Activated naive CD8-positive, alpha-beta T cell (primary cell): ENCODE measurements around the gene AIFM2.
"Not testable (repeated sequence)": the region's sequence is repeated elsewhere in the genome, so short reads cannot be mapped to it uniquely, and the experiment has no call there.

Source experiments
- H3K27ac Mint-ChIP-seq: one replicate; pipeline ENCODE4 v1.8.0; 2021; ENCODE audit warnings: mixed read lengths
- H3K27me3 Mint-ChIP-seq: one replicate; pipeline ENCODE4 v1.8.0; 2021; ENCODE audit warnings: mixed read lengths
- H3K36me3 Mint-ChIP-seq: one replicate; pipeline ENCODE4 v1.8.0; 2021; ENCODE audit warnings: mixed read lengths
- H3K4me1 Mint-ChIP-seq: one replicate; pipeline ENCODE4 v1.8.0; 2021; ENCODE audit warnings: low read depth, mixed read lengths
- H3K4me3 Mint-ChIP-seq: one replicate; pipeline ENCODE4 v1.8.0; 2021; ENCODE audit warnings: mild to moderate bottlenecking, mixed read lengths
- H3K9me3 Mint-ChIP-seq: one replicate; pipeline ENCODE4 v1.8.0; 2021; ENCODE audit warnings: low read depth, mixed read lengths

The AIFM2 gene

DNA sequence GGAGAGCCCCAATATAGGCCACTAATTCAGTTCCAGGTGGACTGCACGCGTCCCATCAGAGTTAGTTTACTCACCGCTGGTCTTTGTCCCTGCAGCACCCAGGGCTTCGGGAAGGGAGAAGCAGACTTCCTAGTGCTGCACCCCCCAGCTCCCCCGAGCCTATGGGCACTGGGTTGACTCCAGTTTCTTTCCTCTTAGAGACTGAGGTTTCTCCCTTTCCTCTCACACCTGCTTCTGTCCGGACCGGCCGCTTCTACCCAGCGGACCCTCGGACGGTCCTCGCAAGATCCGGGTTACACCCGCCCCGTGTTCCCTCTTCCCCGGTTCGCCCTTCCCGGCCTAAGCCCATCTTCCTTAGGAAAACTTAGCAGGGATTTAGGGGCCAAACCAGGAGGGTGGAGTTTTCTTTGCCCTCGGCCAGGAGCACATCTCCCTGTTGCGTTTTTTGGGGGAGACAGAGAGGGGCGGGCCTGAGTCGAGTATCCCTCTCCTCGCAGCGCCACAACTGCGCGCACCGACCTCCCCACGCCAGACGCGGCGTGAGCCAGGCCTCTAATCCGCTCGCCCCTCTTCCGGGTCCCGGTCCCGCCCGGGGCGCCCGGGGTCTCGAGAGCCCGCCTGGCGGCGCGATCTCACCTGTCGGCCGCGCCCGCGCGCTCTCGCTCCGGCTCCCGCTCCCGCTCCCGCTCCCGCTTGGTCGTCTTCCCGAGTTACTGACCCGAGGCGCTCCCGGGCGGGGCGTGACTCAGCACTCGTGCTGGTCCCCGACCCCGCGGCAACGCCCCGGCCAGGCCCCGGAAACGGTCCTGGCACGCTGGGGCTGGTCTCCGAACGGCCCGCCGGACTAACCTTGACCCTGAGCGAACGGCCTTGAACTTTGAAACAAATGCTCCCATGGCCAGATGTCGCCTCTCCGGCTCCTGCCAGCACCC, at the start of gene AIFM2:
TSS of gene AIFM2 (minus strand) at position 728 of the 932 bp plus-strand sequence. CDS start 8,741 bp downstream, outside the sequence.
- no peaks in the 10 kb centered on the region for H3K9me3 Mint-ChIP-seq
- H3K27me3 Mint-ChIP-seq, result no peaks in the 10 kb centered on the region
- peak within 1 kb of the TSS; percentile 91 for H3K27ac Mint-ChIP-seq
- H3K4me1 Mint-ChIP-seq, result peaks cover 36% of the 10 kb centered on the region
- peaks cover 5% of the 10 kb centered on the region for H3K36me3 Mint-ChIP-seq
- H3K4me3 Mint-ChIP-seq, result peak within 1 kb of the TSS; percentile 89

DNA sequence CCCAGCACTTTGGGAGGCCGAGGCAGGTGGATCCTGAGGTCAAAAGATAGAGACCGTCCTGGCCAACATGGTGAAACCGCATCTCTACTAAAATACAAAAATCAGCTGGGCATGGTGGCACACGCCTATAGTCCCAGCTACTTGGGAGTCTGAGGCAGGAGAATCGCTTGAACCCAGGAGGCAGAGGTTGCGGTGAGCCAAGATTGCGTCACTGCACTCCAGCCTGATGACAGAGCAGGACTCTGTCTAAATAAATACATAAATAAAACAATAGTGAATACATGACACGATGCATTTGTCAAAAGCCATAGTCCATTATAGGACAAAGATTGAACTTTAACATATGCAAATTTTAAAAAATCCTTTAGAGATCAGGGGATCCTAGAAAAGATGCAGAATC, 46.6 kb upstream of the AIFM2 start:
- not testable (repeated sequence) for H3K27me3 Mint-ChIP-seq, H3K4me3 Mint-ChIP-seq, H3K36me3 Mint-ChIP-seq, H3K9me3 Mint-ChIP-seq, H3K27ac Mint-ChIP-seq, H3K4me1 Mint-ChIP-seq

DNA sequence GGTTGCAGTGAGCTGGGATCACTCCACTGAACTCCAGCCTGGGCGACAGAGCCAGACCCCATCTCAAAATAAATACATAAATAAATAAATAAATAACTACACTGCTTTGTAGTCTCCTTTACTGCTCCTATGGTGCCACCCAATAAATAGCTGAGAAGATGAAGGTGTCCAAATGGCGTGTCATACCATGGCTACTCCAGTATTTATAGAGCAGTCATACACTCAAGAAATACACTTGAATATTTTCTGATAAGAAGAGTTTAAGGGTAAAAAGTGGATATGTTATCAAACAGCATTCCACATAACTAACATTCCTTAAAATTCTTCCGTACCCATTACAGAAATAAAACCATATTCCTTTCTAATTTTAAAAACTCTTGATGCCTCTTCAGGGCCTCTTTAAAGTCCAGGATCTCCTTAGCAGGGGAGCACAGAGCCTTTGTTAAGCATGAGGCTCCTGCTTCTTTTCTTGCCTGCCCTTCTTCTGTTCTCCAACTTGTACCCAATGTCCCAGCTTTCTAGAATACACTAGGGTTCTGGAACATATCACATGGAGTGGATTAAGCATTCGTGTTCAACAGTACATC, 45.6 kb upstream of the AIFM2 start:
- Mint-ChIP-seq H3K9me3 (no peaks in the 10 kb centered on the region), H3K4me1 (peaks cover 14% of the 10 kb centered on the region), H3K27ac (no peak overlapping the region), H3K27me3 (peaks cover 2% of the 10 kb centered on the region), H3K4me3 (no peak overlapping the region), H3K36me3 (peaks cover 2% of the 10 kb centered on the region)

DNA sequence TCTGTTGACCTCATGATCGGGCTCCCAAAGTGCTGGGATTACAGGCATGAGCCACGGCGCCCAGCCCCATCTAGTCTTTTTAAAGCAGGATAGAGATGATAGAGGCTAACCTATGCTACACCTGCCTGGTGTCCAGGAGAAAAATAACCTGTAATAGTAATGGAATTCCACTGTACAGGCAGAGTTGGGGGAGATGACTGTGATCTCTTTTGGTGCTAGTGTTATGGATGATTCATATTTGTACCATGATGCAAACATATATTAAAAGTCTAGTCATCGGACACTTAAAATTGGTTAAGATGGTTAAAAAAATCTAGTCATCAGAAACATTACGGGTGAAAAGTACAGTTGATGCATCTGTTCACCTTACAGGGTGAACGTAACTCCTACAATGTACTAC, 43.8 kb upstream of the AIFM2 start:
- H3K4me3 Mint-ChIP-seq, result no peak overlapping the region
- H3K4me1 Mint-ChIP-seq, result peaks cover 17% of the 10 kb centered on the region
- H3K27me3 Mint-ChIP-seq, result peaks cover 2% of the 10 kb centered on the region
- no peak overlapping the region for H3K27ac Mint-ChIP-seq
- peaks cover 2% of the 10 kb centered on the region for H3K36me3 Mint-ChIP-seq
- no peaks in the 10 kb centered on the region for H3K9me3 Mint-ChIP-seq

DNA sequence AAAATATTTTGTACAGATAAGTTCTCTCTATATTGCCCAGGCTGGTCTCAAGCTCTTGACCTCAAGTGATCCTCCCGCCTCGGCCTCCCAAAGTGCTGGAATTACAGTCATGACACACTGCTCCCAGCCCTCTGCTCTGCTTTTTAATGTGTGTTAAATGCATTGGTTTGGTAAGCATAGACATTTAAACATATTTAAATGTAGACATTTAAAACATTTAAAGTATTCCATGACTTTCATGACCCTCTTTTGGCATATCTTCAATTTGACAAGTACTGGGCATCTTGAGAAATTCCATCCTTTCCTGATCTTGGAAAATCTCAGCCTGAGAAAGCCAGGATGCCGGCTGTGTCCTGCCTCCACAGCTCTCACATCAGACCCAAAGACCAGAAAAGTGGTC, 42.9 kb upstream of the AIFM2 start:
- H3K4me3 Mint-ChIP-seq, result no peak overlapping the region
- peaks cover 2% of the 10 kb centered on the region for H3K36me3 Mint-ChIP-seq
- peaks cover 2% of the 10 kb centered on the region for H3K27me3 Mint-ChIP-seq
- H3K4me1 Mint-ChIP-seq, result peaks cover 20% of the 10 kb centered on the region
- H3K9me3 Mint-ChIP-seq, result no peaks in the 10 kb centered on the region
- no peak overlapping the region for H3K27ac Mint-ChIP-seq

DNA sequence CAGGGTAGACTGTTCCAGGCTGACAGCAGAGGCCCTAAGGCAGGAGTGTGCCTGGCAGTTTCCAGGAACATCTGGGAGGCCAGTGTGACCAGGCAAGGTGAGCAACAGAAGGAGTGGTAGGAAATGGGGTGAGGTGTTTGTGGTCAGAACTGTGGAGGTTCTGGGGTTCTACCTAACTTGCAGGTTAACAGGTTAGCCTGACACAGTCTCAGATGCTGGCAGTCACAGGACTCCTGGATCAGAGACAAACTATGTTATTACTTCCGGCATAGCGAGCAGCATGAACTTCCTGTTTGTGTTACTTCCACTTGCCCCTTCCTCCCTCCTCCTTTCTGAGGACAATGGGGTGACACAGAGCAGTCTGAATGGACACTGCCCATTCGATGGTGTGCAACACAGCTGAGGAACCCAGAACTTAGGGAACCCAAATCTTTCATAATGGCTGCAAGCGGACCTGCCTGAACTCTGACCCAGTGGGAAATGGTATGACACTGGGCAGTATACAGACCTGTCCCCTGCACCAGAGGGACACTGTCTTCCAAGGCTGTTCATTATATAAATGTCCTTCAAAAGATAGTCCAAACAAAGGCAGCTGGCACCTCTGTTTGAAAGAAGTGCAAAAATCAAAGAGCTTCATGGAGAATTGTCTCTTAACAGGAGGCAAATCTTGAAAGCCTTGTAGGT, 41.6 kb upstream of the AIFM2 start:
- Mint-ChIP-seq H3K9me3 (no peaks in the 10 kb centered on the region), H3K27me3 (no peaks in the 10 kb centered on the region), H3K27ac (peak overlapping the region; percentile 80), H3K36me3 (no peaks in the 10 kb centered on the region), H3K4me3 (peak overlapping the region; percentile 19), H3K4me1 (peaks cover 24% of the 10 kb centered on the region)

DNA sequence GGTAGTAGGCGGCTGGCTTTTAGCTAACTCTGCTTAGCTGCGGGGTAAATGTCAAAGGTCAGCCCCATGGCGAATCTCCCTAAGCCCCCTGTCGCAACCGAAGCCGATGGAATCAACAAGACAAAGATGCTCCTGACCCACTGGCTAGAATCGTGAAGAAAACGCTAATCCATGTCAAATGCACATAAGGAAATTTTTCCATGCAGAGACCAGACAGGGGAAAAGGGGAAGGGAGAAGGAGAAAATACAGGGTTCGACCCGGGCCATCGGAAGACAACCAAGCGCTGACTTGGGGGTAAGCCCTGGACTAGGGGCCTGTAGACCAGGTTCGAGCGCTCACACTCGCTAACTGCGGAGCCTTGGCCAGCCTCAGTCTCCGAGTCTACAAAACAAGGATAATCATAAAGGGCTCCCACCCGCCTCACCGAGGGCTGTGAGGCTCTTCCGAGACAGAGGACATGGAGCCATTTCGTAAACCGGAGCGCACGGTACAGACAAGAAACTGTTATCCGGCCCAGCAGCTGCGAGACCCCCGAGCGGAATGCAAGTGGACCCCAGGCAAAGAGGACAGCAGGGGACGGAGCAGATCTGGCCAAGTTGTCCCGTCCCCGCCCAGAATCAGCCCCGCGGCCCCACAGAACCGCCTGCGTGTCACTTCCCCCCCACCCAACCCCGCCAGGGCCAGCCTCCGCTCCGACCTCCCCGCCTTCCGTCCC, 37.2 kb upstream of the AIFM2 start:
- H3K4me3 Mint-ChIP-seq, result peak overlapping the region; percentile 96
- H3K27me3 Mint-ChIP-seq, result no peaks in the 10 kb centered on the region
- H3K36me3 Mint-ChIP-seq, result peaks cover 8% of the 10 kb centered on the region
- H3K9me3 Mint-ChIP-seq, result no peaks in the 10 kb centered on the region
- peaks cover 60% of the 10 kb centered on the region for H3K4me1 Mint-ChIP-seq
- peak overlapping the region; percentile 95 for H3K27ac Mint-ChIP-seq

DNA sequence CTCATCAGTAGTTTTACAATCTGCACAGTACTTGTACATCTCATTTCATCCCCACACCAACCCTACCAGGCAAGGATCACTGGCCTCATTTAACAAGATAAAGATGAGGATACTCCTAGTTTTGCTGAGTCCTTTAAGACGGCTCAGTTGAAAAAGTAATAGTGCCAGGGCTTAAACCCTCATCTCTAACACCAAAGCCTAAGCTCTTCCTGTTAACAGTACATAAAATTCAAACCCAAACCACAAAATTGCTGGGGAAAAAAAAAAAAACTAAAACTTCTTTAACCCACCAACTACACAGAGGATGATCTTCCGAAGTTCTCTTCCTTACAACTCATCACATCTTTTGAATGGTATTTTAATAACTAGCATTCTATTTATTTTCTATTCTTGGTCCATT, 36.4 kb upstream of the AIFM2 start:
- H3K9me3 Mint-ChIP-seq, result no peaks in the 10 kb centered on the region
- peaks cover 8% of the 10 kb centered on the region for H3K36me3 Mint-ChIP-seq
- peaks cover 60% of the 10 kb centered on the region for H3K4me1 Mint-ChIP-seq

DNA sequence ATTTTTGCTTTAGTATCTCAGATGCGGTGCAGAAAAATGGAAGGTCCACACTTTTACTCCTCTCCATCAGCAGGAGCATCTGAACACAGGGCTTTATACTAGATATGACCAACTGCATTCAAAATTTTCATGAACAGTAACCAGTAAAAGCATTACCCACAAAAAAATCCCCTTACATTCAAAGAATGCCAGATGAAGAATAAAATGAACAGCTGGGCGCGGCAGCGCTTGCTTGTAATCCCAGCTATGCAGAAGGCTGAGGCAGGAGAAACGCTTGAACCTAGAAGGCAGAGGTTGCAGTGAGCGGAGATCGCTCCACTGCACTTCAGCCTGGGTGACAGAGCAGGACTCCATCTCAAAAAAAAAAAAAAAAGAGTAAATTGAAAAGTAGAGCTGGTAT, 34.6 kb upstream of the AIFM2 start:
- peak overlapping the region; percentile 57 for H3K4me3 Mint-ChIP-seq
- H3K36me3 Mint-ChIP-seq, result peaks cover 13% of the 10 kb centered on the region
- H3K9me3 Mint-ChIP-seq, result no peaks in the 10 kb centered on the region
- H3K27ac Mint-ChIP-seq, result no peak overlapping the region
- no peaks in the 10 kb centered on the region for H3K27me3 Mint-ChIP-seq
- peaks cover 69% of the 10 kb centered on the region for H3K4me1 Mint-ChIP-seq

More for the DNA sequence above, 36.4 kb upstream of the AIFM2 start:
- no peaks in the 10 kb centered on the region for H3K27me3 Mint-ChIP-seq
- peak overlapping the region; percentile 95 for H3K27ac Mint-ChIP-seq
- peak overlapping the region; percentile 96 for H3K4me3 Mint-ChIP-seq

DNA sequence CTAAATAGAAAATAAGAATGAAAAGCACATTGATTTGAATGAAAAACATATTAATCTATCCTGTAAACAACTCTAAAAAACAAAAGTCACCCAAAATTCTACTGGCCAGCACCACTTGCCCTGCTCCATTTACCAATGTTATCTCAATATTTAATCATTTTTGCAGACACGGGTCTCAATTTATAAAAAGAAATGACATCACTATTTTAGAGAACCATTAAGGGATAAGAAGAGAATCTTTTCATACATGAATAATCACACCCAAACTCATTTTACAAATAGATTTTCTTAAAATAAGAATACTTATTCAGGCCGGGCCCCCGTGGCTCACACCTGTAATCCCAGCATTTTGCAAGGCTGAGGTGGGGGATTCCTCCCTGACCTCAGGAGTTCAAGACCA, 33.8 kb upstream of the AIFM2 start:
- peak overlapping the region; percentile 58 for H3K4me3 Mint-ChIP-seq
- H3K36me3 Mint-ChIP-seq, result peaks cover 16% of the 10 kb centered on the region
- H3K27ac Mint-ChIP-seq, result peak overlapping the region; percentile 58

DNA sequence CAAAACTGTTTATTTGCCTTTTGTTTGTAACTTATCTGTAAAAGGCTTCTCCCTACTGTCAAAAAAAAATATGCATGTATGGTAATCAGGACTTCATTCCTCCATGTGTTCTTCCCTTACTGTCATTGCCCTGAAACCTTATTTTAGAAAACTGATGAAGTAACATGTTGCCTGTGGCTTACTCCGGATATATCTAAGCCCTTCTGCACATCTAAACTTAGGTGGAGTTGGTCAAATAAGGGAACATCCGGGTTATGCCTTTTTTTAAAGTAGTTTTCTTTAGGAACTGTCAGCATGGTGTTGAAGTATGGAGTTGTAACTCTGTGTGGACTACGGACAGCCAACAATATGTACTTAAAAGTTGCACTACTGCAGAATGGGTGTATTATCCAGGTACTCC, 31.5 kb upstream of the AIFM2 start:
- no peaks in the 10 kb centered on the region for H3K9me3 Mint-ChIP-seq
- peak overlapping the region; percentile 78 for H3K4me3 Mint-ChIP-seq
- H3K4me1 Mint-ChIP-seq, result peaks cover 84% of the 10 kb centered on the region
- H3K27me3 Mint-ChIP-seq, result no peaks in the 10 kb centered on the region
- H3K36me3 Mint-ChIP-seq, result peaks cover 22% of the 10 kb centered on the region
- peak overlapping the region; percentile 93 for H3K27ac Mint-ChIP-seq

More for the DNA sequence above, 33.8 kb upstream of the AIFM2 start:
- no peaks in the 10 kb centered on the region for H3K9me3 Mint-ChIP-seq
- H3K4me1 Mint-ChIP-seq, result peaks cover 77% of the 10 kb centered on the region
- H3K27me3 Mint-ChIP-seq, result no peaks in the 10 kb centered on the region

DNA sequence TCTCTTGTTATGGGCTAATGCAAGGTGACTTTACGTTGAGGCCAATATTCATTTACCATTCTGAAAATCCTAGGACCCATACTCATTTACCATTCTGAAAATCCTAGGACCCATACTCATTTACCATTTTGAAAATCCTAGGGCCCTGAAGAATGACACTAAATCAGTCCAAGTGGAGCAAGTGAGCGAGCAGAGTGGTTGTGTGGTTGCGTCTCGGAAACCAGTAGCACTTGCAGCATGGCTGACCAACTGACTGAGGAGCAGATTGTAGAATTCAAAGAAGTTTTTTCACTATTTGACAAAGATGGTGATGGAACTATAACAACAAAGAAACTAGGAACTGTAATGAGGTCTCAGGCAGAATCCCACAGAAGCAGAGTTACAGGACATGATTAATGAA, 30.8 kb upstream of the AIFM2 start:
- Mint-ChIP-seq H3K27ac (peak overlapping the region; percentile 93), H3K27me3 (no peaks in the 10 kb centered on the region), H3K9me3 (no peaks in the 10 kb centered on the region), H3K4me1 (peaks cover 79% of the 10 kb centered on the region), H3K4me3 (peak overlapping the region; percentile 78), H3K36me3 (peaks cover 20% of the 10 kb centered on the region)

DNA sequence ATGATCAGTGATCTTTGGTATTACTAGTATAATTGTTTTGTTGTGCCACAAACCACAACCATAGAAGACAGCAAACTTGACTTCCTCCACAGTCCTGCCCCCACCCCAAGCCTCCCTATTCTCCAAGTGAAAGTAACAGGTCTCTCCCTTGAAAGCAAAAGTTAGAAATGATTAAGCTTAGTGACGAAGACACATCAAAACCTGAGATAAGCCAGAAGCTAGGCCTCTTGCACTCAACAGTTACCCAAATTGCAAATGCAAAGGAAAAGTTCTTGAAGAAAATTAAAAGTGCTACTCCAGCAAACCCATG, 30.2 kb upstream of the AIFM2 start:
- peaks cover 73% of the 10 kb centered on the region for H3K4me1 Mint-ChIP-seq
- peak overlapping the region; percentile 93 for H3K27ac Mint-ChIP-seq
- H3K27me3 Mint-ChIP-seq, result no peaks in the 10 kb centered on the region
- H3K4me3 Mint-ChIP-seq, result peak overlapping the region; percentile 78
- H3K36me3 Mint-ChIP-seq, result peaks cover 20% of the 10 kb centered on the region
- H3K9me3 Mint-ChIP-seq, result no peaks in the 10 kb centered on the region

DNA sequence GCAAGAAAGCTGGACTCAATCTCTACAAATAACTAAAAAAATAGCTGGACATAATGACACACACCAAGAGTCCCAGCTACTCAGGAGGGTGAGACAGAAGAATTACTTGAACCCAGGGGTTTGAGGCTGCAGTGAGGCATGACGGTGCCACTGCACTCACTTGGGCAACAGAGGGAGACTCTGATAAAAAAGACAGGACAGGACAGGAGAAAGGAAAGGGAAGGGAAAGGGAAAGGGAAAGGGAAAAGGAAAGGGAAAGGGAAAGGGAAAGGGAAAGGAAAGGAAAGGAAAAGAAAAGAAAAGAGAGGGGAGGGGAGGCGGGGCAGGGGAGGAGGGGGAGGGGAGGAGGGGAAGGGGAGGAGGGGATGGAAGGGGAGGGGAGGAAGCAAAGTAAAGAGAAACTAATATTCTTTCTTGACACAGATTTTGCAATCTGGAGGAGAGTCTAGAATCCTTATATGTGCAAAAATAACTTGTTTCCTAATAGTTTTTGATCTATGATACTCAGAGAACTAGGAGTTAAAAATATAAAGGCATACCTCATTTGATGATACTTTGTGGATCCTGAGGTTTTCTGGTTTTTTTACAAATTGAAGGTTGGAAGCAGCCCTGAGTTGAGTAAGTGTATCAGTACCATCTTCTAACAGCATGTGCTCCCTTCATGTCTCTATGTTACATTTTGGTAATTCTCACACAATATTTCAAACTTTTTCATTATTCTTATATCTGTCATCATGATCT, 29.7 kb upstream of the AIFM2 start:
- H3K36me3 Mint-ChIP-seq, result peaks cover 20% of the 10 kb centered on the region
- H3K4me3 Mint-ChIP-seq, result peak overlapping the region; percentile 78
- peak overlapping the region; percentile 93 for H3K27ac Mint-ChIP-seq
- no peaks in the 10 kb centered on the region for H3K9me3 Mint-ChIP-seq
- no peaks in the 10 kb centered on the region for H3K27me3 Mint-ChIP-seq
- peaks cover 71% of the 10 kb centered on the region for H3K4me1 Mint-ChIP-seq
